ENCODE data around the gene IGF2BP2. TPM values are rescaled to one million over a fixed set of nuclear protein-coding genes. Genes with fewer than 3 reads are reported as not detected.

IGF2BP2 gene
- total and polyA plus RNA-seq, 2 of the 13 experiments (the other 11 are each of a cell fraction or from before 2014, with no cell fraction given): 6.5 to 46.0 TPM

GRCh38 chr3:185750015-185750414, 74.8 kb downstream of the IGF2BP2 start (continued):
- TF ChIP-seq HNF4A (CRISPR knock-in tag; IDR thresholded peaks at IDR 0.05): peak; percentile 53; the same call in 1 of the 2 replicates
- no peak for TF ChIP-seq ZNF512 (CRISPR knock-in tag; IDR thresholded peaks at IDR 0.05)
- TF ChIP-seq MED13 (CRISPR knock-in tag; IDR thresholded peaks at IDR 0.05): no peak
- peak; percentile 93 for TF ChIP-seq PPARG (CRISPR knock-in tag; conservative IDR thresholded peaks at IDR 0.05)
- no peak for TF ChIP-seq PRDM10 (CRISPR knock-in tag; IDR thresholded peaks at IDR 0.05; ENCODE audit: low read depth)

GRCh38 chr3:185746470-185746869, 78.4 kb downstream of the IGF2BP2 start:
- H3K36me3 ChIP-seq (replicated peaks in 1 of 2; ENCODE audit: control insufficient read depth in 1 of 2, insufficient read depth in 2 of 2, low read length in 2 of 2): 0 out of 5 replicates have a peak, but pooled peaks cover 0 to 5% of the 10 kb centered on the region in 2 experiments
- no TSS peak for BruUV-seq (replicated peaks)
- peaks cover 87% of the 10 kb centered on the region for H3K79me2 ChIP-seq (ENCODE audit: insufficient read depth, low read length)
- 71% methylated on average over 5 of the region's 5 CpGs for WGBS (ENCODE audit: low lambda C conversion rate)
- no peak overlapping the region for H3K4me3 ChIP-seq (replicated peaks in 1 of 3; ENCODE audit: insufficient read depth in 1 of 3, low read depth in 2 of 3, low read length in 3 of 3)
- DNase-seq (ENCODE audit: low spot score) (no peak), FAIRE-seq (no peak), ATAC-seq (no peak)
- no peaks in the 10 kb centered on the region for H3K9me3 ChIP-seq (ENCODE audit: low read length)
- in situ Hi-C loops (cut with HindIII; ENCODE audit: extremely low pct_ligation_motif_present, low pct_unique_long_range_greater_than_20kb) (no loop called here), intact Hi-C loops (cut with micrococcal nuclease; ENCODE audit: unreplicated experiment) (no loop called here)
- no peak overlapping the region for H3K9ac ChIP-seq (ENCODE audit: insufficient read depth, low read depth, low read length)
- H3K4me2 ChIP-seq (ENCODE audit: low read depth, low read length): 0 out of 2 replicates have a peak overlapping the region, but pooled peaks have one; percentile 60
- H4K20me1 ChIP-seq (ENCODE audit: insufficient read depth, low read length): peaks cover 93% of the 10 kb centered on the region
- H3K27me3 ChIP-seq (ENCODE audit: control insufficient read depth in 1 of 2, insufficient read depth in 2 of 2, low read length in 2 of 2): no peaks in the 10 kb centered on the region
- CTCF ChIA-PET (ENCODE audit: low intra/inter-chr PET ratio, low total read pairs): no interaction called here
- POLR2A ChIA-PET: interaction anchor here (1.1 kb wide), 1 partner anchor 77 kb away, joined by 3 read pairs; no protein-coding TSS in a partner anchor
- peak overlapping the region; percentile 56 for H3K27ac ChIP-seq (ENCODE audit: extremely low read length, insufficient read depth, low read length)
- H3K4me1 ChIP-seq (ENCODE audit: insufficient read depth, low read length): peaks cover 61% of the 10 kb centered on the region
- no peak for TF ChIP-seq NR2F1 (CRISPR knock-in tag; IDR thresholded peaks at IDR 0.05)
- TF ChIP-seq CREM (IDR thresholded peaks at IDR 0.05): no peak
- TF ChIP-seq CREM (CRISPR knock-in tag; IDR thresholded peaks at IDR 0.05): no peak
- no peak for TF ChIP-seq ETV6 (CRISPR knock-in tag; conservative IDR thresholded peaks at IDR 0.05)
- TF ChIP-seq ZNF143 (CRISPR knock-in tag; IDR thresholded peaks at IDR 0.05): no peak
- no peak for TF ChIP-seq ZMAT3 (CRISPR knock-in tag; conservative IDR thresholded peaks at IDR 0.05)
- no peak for TF ChIP-seq ZNF333 (CRISPR knock-in tag; IDR thresholded peaks at IDR 0.05; ENCODE audit: borderline replicate concordance)
- no peak for TF ChIP-seq ZNF496 (CRISPR knock-in tag; IDR thresholded peaks at IDR 0.05; ENCODE audit: insufficient replicate concordance)
- no peak for TF ChIP-seq MAF1 (CRISPR knock-in tag; IDR thresholded peaks at IDR 0.05; ENCODE audit: borderline replicate concordance)
- no peak for TF ChIP-seq HOXD1 (CRISPR knock-in tag; IDR thresholded peaks at IDR 0.05)
- TF ChIP-seq ZNF597 (CRISPR knock-in tag; IDR thresholded peaks at IDR 0.05): no peak
- no peak overlapping the region for H2AFZ ChIP-seq (ENCODE audit: low read length)
